ENCODE data around the gene ZNF444.
A peak's percentile ranks its signal among the peaks of the same experiment; 100 is the strongest.
"Not testable (repeated sequence)": the region's sequence is repeated elsewhere in the genome, so short reads cannot be mapped to it uniquely, and the experiment has no call there.

ZNF444 gene

DNA sequence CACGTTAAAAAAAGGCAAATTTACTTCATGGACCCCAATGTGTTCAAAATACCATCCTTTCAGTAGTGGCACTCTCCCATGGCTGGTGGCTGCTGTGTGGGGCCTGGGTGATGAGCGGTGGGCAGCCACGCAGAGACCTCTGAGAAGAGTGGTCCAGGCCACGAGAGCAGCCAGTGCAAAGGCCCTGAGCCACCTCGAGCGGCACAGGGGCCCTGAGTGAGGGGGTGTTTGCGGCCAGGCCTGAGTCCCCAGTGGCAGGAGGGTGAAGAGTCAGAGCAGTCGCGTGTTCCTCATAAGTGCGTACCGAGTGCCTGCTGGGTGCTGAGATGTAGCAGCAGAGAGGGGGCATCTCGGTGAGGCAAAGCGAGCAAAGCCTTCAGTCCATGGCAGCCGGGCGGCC is 7.0 kb downstream of the ZNF444 start:
- no peak for DNase-seq

DNA sequence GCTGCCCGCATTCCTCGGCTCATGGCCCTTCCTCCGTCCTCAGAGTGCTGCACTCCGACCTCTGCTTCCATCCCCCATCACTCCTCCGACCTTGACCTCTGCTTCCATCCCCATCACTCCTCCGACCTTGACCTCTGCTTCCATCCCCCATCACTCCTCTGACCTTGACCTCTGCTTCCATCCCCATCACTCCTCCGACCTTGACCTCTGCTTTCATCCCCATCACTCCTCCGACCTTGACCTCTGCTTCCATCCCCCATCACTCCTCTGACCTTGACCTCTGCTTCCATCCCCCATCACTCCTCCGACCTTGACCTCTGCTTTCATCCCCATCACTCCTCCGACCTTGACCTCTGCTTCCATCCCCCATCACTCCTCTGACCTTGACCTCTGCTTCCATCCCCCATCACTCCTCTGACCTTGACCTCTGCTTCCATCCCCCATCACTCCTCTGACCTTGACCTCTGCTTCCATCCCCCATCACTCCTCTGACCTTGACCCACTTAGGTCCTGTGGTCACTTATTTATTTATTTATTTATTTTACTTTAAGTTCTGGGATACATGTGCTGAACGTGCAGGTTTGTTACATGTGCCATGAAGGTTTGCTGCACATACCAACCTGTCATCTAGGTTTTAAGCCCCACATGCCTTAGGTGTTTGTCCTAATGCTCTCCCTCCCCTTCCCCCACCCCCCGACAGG is 8.0 kb downstream of the ZNF444 start:
- DNase-seq, result not testable (repeated sequence)

DNA sequence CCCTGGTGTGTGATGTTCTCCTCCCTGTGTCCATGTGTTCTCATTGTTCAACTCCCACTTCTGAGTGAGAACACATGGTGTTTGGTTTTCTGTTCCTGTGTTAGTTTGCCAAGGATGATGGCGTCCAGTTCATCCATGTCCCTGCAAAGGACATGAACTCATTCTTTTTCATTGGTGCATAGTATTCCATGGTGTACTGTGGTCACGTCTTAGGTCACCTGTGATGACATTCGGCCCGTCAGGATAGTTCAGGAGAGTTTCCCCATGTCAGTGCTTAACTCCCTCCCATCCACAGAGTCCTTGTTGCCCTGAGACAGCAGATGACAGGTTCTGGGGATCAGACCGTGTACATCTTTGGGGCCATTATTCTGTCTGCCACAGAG is 8.6 kb downstream of the ZNF444 start:
- no peak for DNase-seq

DNA sequence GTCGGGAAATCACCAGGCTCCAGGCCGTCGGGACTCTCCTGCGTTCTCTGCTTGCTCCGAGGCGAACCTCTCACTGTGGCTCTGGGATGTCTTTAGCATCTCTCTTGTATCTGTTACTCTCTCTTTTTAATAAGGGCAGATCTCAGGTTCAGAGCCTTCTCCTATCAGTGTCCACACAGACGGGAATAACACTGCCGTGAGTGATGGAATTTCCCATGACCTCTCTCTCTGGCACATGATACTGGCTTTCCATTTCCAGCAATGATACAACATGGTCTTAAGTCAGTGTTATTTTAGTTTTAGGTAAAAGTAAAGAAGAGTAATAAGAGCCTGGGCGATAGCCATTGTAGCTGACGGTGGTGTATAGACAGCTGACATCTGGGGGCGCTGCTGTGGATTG is 9.3 kb downstream of the ZNF444 start:
- DNase-seq, result no peak

DNA sequence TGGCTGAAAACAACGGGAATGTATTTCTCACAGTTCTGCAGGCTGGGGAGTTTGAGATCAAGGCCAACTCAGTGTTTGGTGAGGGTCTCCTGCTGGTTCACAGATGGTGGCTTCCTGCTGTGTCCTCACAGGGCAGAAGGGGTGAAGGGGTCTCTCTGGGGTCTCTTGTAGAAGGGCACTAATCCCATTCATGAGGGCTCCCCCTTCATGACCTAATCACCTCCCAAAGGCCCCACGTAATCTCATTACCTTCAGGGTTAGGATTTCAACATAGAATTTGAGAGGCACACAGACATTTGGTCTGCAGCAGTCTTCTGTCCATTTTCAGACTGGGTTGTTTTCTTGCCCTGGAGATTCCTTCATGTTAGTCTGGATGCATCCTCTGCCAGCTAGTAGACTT is 11.6 kb downstream of the ZNF444 start:
- DNase-seq, result no peak

DNA sequence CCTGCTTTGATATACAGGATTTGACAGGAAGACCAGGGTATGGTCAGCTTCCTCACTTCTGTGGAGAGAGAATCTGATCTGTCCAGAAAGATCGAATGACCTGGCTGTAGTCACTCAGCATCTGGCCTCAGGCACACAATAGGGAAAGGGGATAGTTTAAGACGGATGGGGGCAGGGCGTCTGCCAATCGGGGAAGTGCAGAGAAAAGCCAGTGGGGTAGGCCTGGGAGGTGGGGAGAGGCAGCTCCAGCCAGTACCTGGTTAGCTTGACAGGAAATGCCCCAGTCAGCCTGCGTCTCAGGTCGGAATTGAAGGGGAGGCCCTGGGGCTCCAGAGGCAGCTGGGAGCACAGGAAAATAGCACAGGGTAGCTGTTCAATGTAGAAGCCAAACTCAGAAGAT is 12.4 kb downstream of the ZNF444 start:
- DNase-seq, result no peak

DNA sequence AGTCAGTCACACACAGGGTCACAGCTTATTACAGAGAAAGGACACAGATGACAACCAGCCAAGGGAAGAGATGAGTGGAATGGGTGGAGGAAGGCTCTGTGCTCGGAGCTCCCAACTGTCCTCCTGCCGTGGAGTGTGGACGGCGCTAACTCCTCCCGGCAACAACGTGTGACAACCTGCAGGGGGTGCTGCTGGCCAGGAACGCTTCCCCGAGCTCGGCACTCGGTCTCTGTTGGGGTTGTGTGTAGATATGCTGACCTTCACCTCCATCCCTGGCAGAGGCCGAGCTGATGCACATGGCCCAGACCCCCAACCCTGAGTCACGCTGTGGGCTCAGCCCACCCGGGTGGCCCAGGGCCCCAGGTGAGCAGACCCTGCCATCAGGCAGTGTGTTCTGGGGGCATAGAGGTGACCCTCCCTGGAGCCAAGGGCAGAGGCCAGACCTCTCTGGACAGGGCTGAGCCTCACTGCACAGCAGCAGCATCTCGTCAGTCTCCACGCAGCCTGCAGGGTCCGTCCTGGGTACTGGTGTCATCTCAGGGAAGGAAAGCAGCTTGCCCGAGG is 14.1 kb downstream of the ZNF444 start:
- DNase-seq, result peak in 1 of 2 donors; percentile 19

DNA sequence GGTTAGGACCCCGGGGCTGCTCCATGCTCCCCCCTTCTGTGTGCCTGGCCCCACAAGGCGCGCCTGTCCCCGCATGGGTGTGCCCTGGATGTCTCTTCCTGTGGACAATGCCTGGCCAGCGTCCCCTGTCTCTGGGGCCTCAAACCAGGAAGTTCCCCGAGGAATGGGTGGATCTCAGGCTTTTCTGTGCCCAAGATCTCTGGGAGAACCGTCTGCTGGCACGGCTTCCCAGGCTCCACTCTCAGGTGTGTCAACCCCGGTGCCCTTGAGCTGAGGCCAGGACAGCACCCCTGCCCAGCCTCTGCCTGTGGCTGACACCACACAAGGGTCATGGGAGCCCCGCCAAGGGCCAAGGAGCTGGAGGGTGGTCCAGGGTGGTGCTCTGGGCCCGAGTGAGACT is 15.7 kb downstream of the ZNF444 start:
- no peak for DNase-seq

DNA sequence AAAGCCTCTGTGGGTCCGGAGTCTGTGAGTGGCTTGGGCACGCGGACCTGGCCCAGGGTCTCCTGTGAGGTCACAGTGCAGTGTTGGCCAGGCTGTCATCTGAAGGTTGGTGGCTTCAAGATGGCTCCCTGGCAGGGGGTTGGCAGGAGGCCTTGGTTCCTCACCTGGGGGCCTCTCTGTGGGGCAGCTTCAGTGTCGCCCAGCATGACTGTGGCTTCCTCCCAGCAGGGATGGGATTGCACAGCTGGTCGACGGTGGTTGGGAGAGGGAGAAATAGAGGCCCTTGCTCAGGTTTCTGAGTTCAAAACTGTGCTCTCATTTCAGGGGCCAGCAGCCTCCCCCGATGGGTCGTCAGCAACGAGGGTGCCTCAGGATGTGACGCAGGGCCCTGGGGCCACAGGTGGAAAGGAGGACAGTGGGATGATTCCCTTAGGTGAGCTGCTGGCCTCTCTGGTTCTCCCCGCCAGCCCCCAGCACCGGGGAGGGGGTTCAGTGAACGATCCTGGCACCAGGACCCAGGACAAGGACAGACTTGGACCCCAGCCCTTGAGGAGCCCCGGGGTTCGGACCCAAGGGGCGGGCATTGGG is 17.2 kb downstream of the ZNF444 start:
- no peak for DNase-seq

DNA sequence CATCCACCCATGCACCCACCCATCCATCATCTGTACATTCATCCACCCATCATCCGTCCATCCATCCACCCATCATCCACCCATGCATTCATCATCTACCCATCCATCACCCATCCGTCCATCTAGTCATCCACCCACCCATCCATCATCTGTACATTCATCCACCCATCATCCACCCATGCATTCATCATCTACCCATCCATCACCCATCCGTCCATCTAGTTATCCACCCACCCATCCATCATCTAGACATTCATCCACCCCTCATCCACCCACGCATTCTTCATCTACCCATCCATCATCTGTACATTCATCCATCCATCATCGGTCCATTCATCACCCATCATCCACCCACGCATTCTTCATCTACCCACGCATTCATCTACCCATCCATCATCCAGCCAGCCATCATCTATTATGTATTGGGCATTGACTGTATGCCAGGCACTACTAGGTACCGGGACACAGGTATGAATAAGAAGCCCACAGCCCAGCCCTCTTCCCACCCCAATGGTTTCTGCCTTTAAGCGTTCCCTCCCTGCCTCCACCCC is 18.0 kb downstream of the ZNF444 start:
- no peak for DNase-seq

DNA sequence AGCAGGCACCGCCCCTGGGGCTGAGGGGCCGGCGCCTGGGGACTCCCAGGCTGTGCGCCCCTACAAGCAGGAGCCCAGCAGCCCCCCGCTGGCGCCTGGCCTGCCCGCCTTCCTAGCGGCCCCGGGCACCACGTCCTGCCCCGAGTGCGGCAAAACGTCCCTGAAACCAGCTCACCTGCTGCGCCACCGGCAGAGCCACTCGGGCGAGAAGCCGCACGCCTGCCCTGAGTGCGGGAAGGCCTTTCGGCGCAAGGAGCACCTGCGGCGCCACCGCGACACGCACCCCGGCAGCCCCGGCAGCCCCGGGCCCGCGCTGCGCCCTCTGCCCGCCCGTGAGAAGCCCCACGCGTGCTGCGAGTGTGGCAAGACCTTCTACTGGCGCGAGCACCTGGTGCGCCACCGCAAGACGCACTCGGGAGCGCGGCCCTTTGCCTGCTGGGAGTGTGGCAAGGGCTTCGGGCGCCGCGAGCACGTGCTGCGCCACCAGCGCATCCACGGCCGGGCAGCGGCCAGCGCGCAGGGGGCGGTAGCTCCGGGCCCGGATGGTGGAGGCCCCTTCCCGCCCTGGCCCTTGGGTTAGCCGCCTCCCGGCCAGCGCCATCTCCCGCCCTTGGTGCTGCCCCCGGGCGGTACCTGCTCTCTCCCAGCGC is 18.7 kb downstream of the ZNF444 start:
- DNase-seq, result no peak

DNA sequence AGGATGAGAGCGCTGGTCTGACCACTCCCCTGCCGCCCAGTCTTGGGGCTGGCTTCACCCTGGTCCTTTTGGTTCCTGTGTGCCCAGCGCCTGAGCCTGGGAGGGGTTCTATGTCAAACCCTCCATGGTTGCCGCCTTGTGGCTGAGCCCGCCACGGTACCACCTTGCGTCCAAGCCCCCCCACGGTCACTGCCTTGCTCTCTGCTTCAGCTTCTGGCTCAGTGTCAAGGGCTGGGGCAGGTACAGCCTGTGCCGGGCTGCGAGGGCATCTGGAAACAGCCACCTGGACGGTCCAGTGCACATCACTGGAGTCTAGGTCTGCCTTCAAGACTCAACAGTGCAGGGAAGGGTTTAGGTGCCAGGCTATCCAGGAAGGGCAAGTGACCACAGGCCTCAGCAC is 20.4 kb downstream of the ZNF444 start:
- DNase-seq, result no peak

DNA sequence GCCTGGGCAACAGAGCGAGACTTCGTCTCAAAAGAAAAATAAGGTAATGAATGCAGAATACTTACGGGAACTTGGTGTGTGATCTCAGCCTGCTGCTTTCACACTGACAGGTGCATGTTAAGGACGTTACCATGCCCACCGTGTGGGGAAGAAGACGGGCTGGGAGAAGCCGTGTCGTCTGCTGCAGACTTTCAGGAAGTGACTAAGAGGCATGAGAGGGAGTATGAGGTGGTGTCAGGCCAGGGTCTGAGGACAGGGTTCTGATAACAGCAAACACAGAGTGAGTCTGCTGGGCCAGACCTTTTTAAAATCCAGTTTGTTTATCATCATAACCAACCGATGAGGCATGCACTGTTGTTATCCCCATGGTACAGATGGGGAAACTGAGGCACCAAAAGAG is 21.2 kb downstream of the ZNF444 start:
- DNase-seq, result peak in 1 of 2 donors; percentile 20

DNA sequence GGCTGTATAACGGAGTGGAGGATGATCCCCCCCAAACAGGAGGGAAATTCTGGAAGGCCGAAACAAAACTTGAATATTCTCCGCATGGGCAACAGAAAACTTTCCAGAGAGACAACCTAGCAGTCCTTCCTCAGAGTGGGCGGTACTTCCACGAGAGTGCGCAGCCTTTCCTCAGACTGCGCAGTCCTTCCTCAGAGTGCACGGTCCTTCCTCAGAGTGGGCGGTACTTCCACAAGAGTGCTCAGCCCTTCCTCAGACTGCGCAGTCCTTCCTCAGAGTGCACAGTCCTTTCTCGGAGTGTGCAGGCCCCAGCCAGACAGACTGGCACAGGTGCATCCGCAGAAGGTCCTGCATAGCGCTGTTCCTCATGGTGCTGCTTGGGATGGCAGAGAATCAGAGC is 22.0 kb downstream of the ZNF444 start:
- DNase-seq, result no peak

DNA sequence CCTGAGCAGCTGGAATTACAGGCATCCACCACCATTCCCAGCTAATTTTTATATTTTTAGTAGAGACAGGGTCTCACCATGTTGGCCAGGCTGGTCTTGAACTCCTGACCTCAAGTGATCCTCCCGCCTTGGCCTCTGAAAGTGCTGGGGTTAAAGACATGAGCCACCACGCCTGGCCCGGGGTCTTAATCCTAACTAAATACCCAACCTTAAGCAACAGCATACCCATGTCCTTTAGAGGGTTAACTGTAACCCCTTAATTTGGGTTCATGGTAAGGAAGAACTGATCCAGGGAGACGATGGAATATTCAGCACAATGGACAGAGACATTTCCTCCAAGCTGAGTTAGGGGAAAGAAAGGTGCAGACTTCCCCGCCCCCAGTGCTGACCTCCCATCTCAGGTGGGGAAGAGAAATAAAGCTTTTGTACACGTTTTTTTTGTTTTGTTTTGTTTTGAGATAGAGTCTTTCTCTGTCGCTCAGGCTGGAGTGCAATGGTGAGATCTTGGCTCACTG is 26.0 kb downstream of the ZNF444 start:
- DNase-seq, result no peak

DNA sequence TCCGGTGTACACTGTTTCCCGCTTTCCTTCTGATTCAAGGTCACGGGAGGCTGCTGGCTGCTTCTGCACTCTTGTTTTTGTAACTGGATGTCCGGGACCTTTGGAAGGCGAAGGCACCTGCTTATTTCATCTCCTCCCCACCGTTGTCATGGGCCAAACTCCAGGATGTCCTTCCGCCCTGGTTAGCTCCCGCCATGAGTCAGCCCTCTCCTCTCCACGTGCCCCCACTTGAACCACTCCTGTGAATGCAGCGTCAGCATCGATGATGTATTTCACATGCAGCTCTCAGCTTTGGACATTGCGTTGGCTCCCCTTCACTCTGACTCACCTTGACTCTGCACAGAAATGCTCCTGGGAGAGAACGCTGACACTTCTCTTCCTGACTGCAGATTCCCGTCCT is 29.2 kb downstream of the ZNF444 start:
- no peak for DNase-seq

DNA sequence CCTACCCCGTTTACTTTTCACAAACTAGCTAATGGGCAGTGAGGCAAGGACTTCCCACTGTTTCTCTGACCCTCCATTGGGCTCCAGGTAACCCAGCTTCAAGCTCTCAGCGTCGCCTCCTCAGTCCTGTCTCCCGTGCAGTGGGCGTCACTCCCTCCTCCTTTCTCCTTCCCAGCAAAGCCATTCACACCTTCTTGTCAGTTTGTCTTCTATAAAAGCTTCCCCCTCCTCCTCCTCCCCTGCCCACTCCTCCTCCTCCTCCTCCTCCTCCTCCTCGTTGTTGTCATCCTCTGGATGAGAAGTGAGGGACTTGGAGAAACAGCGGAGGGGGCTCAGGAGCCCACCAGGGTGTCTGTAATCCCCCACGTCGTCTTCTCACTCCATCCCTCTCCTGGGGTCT is 33.0 kb downstream of the ZNF444 start:
- no peak for DNase-seq

DNA sequence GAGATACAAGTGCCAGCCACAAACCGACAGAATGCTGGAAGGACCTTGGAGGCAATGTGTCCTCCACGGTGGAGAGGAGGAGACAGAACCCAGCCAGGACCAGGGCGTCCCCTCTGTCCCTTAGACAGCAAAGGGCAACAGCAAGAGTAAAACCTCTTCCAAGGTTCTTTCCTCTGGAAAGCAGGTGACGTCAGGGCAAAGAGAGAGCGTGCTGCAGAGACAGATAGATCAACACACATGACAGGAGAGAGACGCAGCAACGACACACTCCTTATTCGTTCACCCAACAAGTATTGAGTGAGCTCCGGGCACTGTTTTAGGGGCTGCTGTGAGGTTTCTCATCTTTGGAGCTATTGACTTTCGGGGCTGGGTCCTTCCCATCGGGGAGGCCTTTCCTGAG is 33.5 kb downstream of the ZNF444 start:
- no peak for DNase-seq

DNA sequence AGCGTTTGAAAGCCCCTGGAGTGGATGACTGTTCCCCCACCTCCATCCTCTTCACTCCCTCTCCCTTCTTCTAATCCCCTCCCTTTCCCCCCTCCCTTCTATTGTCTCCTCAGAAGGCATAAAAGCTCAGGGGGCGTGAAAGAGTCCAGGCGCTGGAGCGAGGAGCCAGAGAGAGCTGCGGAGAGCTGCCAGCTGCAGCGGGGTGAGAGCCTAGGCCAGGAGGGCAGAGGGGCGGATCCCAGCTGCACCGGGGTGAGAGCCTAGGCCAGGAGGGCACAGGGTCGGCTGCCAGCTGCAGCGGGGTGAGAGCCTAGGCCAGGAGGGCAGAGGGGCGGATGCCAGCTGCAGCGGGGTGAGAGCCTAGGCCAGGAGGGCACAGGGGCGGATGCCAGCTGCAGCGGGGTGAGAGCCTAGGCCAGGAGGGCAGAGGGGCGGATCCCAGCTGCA is 34.8 kb downstream of the ZNF444 start, which contains the start of gene GALP:
Gene GALP, plus strand, starts transcription at position 148 of the 447 bp plus-strand sequence. CDS start 1,101 bp downstream, outside the sequence.
- not testable (repeated sequence) for DNase-seq

DNA sequence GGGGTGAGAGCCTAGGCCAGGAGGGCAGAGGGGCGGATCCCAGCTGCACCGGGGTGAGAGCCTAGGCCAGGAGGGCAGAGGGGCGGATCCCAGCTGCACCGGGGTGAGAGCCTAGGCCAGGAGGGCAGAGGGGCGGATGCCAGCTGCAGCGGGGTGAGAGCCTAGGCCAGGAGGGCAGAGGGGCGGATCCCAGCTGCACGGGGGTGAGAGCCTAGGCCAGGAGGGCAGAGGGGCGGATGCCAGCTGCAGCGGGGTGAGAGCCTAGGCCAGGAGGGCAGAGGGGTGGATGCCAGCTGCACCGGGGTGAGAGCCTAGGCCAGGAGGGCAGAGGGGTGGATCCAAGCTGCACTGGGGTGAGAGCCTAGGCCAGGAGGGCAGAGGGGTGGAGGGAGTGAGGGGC is 35.2 kb downstream of the ZNF444 start:
- DNase-seq, result not testable (repeated sequence)

DNA sequence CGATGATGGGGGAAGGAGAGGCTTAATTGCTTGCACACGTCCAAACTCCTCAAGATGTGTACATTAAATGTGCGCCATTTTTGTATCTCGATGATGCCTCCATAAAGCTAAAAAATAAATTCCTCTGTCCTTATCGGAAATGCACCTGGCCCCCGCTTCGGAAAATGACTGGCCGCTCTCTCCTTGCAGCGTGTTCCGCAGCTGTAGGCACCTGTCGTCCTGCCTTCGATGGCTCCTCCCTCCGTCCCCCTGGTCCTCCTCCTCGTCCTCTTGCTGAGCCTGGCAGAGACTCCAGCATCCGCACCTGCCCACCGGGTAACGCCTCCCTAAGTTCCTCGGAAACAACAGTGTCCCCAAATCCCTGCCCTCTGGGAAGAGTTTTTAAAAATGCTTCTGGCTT is 35.8 kb downstream of the ZNF444 start:
- no peak for DNase-seq

DNA sequence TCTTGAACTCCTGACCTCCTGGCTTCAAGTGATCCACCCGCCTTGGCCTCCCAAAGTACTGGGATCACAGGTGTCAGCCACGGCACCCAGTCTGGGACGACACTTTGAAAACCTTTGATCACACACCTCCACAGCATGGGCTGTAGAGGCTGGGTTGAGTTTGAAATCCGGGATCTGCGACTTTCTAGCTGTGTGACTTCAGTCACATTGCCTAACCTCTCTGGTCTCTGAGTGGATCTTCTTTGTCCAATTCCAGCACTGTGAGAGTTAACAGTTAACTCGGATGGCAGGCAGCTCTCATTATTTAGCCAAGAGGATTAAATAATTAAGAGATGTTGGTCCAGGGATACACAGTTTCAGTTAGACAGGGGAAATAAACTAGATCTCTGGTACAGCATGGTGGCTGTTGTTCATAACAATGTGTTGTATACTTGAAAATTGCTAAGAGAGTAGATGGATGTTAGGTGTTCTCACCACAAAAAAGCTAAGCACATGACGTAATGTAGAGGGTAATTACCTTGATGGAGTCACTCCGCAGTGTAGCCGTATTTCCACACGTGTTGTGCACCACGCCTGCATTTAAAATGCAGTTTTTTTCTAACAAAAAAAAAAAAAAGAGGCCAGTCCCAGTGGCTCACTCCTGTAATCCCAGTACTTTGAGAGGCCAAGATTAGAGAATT is 36.6 kb downstream of the ZNF444 start:
- DNase-seq, result no peak

DNA sequence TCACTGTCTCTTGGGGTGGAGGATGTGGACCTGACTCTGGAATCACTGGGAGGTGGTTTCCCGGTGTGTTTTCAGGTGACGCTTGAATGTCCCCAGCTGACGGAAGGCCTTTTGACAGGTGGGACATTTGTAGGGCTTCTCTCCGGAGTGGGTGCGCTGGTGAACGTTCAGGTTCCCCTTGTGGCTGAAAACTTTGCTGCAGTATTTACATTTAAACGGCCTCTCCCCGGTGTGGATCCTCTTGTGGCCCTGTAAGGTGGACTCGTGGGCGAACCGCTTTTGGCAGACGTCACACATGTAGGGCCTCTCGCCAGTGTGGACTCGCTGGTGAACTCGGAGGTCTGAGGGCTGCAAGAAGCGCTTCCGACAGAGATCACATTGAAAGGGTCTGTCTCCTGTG is 48.7 kb downstream of the ZNF444 start:
- DNase-seq, result no peak

All from stimulated activated CD4-positive, alpha-beta T cell treated with anti-CD3 and anti-CD28 coated beads, Interleukin-2, amount 100 ng/mL, for 24 hours (primary cell).